ENCODE measurements around the gene CDC14B. TPM values are rescaled to one million over a fixed set of nuclear protein-coding genes. Genes with fewer than 3 reads are reported as not detected.

Gene CDC14B
- total RNA-seq, result 8.0 and 8.9 TPM in 2 replicates

DNA sequence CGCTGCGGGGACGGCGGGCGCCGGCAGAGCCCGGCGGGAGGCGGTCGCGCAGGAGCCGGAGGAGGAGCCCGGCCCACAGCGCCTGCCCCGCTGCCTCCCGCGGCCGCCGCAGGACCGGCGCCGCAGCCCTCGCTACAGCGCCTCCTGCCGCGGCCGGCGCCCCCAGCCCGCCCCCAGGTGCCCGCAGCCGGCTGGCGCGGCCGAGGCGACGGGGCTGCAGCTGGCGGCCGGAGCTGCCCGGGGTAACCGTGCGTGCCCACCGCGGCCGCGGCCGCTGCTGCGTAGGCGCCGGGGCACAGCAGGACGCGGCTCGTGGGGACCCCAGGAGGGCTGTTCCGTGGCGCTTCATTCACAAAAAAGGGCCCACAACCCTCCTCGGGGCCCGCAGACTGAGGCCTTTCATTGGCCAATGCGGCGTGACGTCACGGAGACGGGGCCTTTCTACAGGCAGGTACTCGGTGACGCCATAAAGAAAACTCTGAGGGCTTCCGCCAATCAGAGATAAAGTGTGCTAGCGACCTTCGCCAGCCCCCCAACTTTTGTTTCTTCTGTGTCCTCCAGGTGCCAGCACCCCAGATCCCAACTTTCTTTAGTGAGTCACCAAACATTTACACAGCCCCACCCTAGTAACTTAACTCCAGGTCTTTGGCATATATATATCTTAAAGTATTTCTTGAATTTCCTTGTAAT lies at the start of gene CDC14B:
TSS of gene CDC14B (minus strand) at position 353 of the 690 bp plus-strand sequence. CDS start 465 bp downstream, outside the sequence.

DNA sequence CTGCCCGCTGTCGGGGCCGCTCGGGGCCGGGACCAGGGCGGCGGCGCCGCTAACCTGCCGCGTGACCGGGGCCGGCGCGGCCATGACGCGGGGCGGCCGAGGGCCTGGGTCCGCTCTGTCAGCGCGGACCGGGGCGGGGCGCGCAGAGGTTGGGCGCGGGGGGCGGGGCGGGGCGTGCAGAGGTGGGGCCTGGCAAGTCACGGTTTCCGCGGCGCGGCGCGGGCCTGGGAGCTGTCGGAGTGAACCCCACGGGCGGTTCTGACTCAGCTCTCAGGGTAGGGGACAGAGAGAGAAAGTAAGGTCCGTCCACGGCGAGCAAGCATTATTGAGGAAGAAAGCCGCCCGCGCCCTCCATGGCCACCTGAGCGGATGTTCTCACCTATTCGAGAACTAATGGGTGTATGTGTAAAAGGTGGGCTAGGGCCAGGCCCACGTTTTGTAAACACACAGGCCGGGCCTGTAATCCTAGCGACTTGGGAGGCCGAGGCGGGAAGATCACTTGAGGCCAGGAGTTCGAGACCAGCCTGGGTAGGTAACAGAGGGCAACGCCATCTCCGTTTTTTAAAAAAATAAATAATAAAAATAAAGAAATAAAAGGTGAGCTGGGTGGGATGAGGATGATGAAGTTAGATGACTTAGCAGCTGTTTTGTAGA lies 35.7 kb upstream of the CDC14B start, which contains the start of gene PRXL2C:
TSS of gene PRXL2C (minus strand) at position 120 of the 654 bp plus-strand sequence. CDS start at position 84, 36 bp downstream.

Other genes with a start within 250 kb of the CDC14B start
- gene SLC35D2, start 236.1 kb downstream of the CDC14B start, total RNA-seq, result 12.1 and 16.9 TPM in 2 replicates
- gene ZNF367, start 201.5 kb downstream of the CDC14B start, total RNA-seq, result 0.50 and 0.59 TPM in 2 replicates
- 9.5 TPM in 2 replicates for gene HABP4, start 169.7 kb downstream of the CDC14B start, total RNA-seq
- 10.9 and 12.0 TPM in 2 replicates for gene PRXL2C, start 35.5 kb upstream of the CDC14B start, total RNA-seq
- gene ZNF510, start 158.2 kb upstream of the CDC14B start, total RNA-seq, result 8.5 and 9.4 TPM in 2 replicates
- gene ZNF782, start 234.7 kb upstream of the CDC14B start, total RNA-seq, result 0.87 and 1.5 TPM in 2 replicates